ENCODE results near the gene AGTR1.
"Not testable (repeated sequence)": the region's sequence is repeated elsewhere in the genome, so short reads cannot be mapped to it uniquely, and the experiment has no call there.

AGTR1 gene

DNA sequence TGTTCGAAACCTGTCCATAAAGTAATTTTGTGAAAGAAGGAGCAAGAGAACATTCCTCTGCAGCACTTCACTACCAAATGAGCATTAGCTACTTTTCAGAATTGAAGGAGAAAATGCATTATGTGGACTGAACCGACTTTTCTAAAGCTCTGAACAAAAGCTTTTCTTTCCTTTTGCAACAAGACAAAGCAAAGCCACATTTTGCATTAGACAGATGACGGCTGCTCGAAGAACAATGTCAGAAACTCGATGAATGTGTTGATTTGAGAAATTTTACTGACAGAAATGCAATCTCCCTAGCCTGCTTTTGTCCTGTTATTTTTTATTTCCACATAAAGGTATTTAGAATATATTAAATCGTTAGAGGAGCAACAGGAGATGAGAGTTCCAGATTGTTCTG is 44.4 kb downstream of the AGTR1 start:
- DNase-seq = no peak
- no peak for TF ChIP-seq CTCF (IDR thresholded peaks at IDR 0.05; ENCODE audit: low read depth, low read length)
- Histone ChIP-seq H3K9me3 (ENCODE audit: severe bottlenecking) (no peaks in the 10 kb centered on the region), H3K27me3 (ENCODE audit: insufficient read depth, low read depth, severe bottlenecking) (no peaks in the 10 kb centered on the region), H3K36me3 (no peaks in the 10 kb centered on the region), H3K4me3 (ENCODE audit: low read depth, low read length) (no peak overlapping the region), H3K27ac (no peak overlapping the region)

- H3K27ac ChIP-seq = no peak overlapping the region
- H3K4me3 ChIP-seq (ENCODE audit: low read depth, low read length) = no peak overlapping the region
- H3K27me3 ChIP-seq (ENCODE audit: insufficient read depth, low read depth, severe bottlenecking) = no peaks in the 10 kb centered on the region
- DNase-seq = no peak
- no peaks in the 10 kb centered on the region for H3K9me3 ChIP-seq (ENCODE audit: severe bottlenecking)
- TF ChIP-seq CTCF (IDR thresholded peaks at IDR 0.05; ENCODE audit: low read depth, low read length) = no peak
- no peaks in the 10 kb centered on the region for H3K36me3 ChIP-seq
These were observed 48.4 kb downstream of the AGTR1 start for GRCh38 chr3:148746053-148746452.

- no peak for DNase-seq
- H3K9me3 ChIP-seq (ENCODE audit: severe bottlenecking) = no peaks in the 10 kb centered on the region
- no peaks in the 10 kb centered on the region for H3K36me3 ChIP-seq
- no peak for TF ChIP-seq CTCF (IDR thresholded peaks at IDR 0.05; ENCODE audit: low read depth, low read length)
- H3K27me3 ChIP-seq (ENCODE audit: insufficient read depth, low read depth, severe bottlenecking) = no peaks in the 10 kb centered on the region
- no peak overlapping the region for H3K27ac ChIP-seq
- H3K4me3 ChIP-seq (ENCODE audit: low read depth, low read length) = no peak overlapping the region
These were observed 50.6 kb downstream of the AGTR1 start for GRCh38 chr3:148748283-148748682.

GRCh38 chr3:148750296-148750695 is 52.6 kb downstream of the AGTR1 start:
- Histone ChIP-seq H3K27ac (no peak overlapping the region), H3K27me3 (ENCODE audit: insufficient read depth, low read depth, severe bottlenecking) (no peaks in the 10 kb centered on the region), H3K4me3 (ENCODE audit: low read depth, low read length) (no peak overlapping the region), H3K36me3 (no peaks in the 10 kb centered on the region), H3K9me3 (ENCODE audit: severe bottlenecking) (no peaks in the 10 kb centered on the region)
- DNase-seq = no peak
- TF ChIP-seq CTCF (IDR thresholded peaks at IDR 0.05; ENCODE audit: low read depth, low read length) = no peak

- Histone ChIP-seq H3K27me3 (ENCODE audit: insufficient read depth, low read depth, severe bottlenecking) (no peaks in the 10 kb centered on the region), H3K9me3 (ENCODE audit: severe bottlenecking) (no peaks in the 10 kb centered on the region), H3K27ac (no peak overlapping the region), H3K36me3 (no peaks in the 10 kb centered on the region), H3K4me3 (ENCODE audit: low read depth, low read length) (no peak overlapping the region)
- no peak for DNase-seq
- TF ChIP-seq CTCF (IDR thresholded peaks at IDR 0.05; ENCODE audit: low read depth, low read length) = no peak
These were observed 53.8 kb downstream of the AGTR1 start for GRCh38 chr3:148751461-148751860.

- not testable (repeated sequence) for H3K4me3 ChIP-seq (ENCODE audit: low read depth, low read length); H3K27ac ChIP-seq; H3K9me3 ChIP-seq (ENCODE audit: severe bottlenecking); H3K27me3 ChIP-seq (ENCODE audit: insufficient read depth, low read depth, severe bottlenecking); DNase-seq; H3K36me3 ChIP-seq
These were observed 55.7 kb downstream of the AGTR1 start for GRCh38 chr3:148753385-148753784.

Data from WERI-Rb-1 (cell line).